Activated T-helper 1 cell treated with anti-CD3 and anti-CD28 coated beads, Interleukin-2, amount 50 U/mL, for 16 hours (primary cell): ENCODE measurements around the gene MUC5AC.
"Not testable (repeated sequence)": the region's sequence is repeated elsewhere in the genome, so short reads cannot be mapped to it uniquely, and the experiment has no call there.

ENCODE experiments used
- DNase-seq, 2 donors: peaks; one replicate each; pipeline ENCODE4 v3.0.0-alpha.2; 2020; ENCODE audit warnings: low read depth in 1 of 2, low spot score in 1 of 2

MUC5AC gene

GRCh38 chr11:1250411-1250810 lies 92.7 kb downstream of the MUC5AC start:
- DNase-seq, result not testable (repeated sequence)
